Measurements from ENCODE around the gene RPUSD3.
"Not testable (repeated sequence)": the region's sequence is repeated elsewhere in the genome, so short reads cannot be mapped to it uniquely, and the experiment has no call there.

The RPUSD3 gene

GRCh38 chr3:9864200-9864927 lies 20.6 kb upstream of the RPUSD3 start:
- DNase-seq, result no peak

- DNase-seq, result no peak
These were observed 19.4 kb upstream of the RPUSD3 start for GRCh38 chr3:9863058-9863772.

GRCh38 chr3:9862391-9863057 lies 18.7 kb upstream of the RPUSD3 start:
- DNase-seq, result peak in 1 of 2 experiments; percentile 62

- no peak for DNase-seq
These were observed 17.9 kb upstream of the RPUSD3 start for GRCh38 chr3:9861626-9862130.

- no peak for DNase-seq
These were observed 17.4 kb upstream of the RPUSD3 start for GRCh38 chr3:9861201-9861600.

- DNase-seq, result no peak
These were observed 15.8 kb upstream of the RPUSD3 start for GRCh38 chr3:9859530-9860025.

GRCh38 chr3:9855594-9855993 lies 11.8 kb upstream of the RPUSD3 start:
- no peak for DNase-seq

GRCh38 chr3:9854291-9854940 lies 10.6 kb upstream of the RPUSD3 start:
- DNase-seq, result not testable (repeated sequence)

- DNase-seq, result no peak
These were observed 8.7 kb upstream of the RPUSD3 start for GRCh38 chr3:9852528-9852927.

GRCh38 chr3:9851926-9852325 lies 8.1 kb upstream of the RPUSD3 start:
- DNase-seq, result not testable (repeated sequence)

- DNase-seq, result not testable (repeated sequence)
These were observed 7.6 kb upstream of the RPUSD3 start for GRCh38 chr3:9851383-9851782.

GRCh38 chr3:9848860-9849259 lies 5.1 kb upstream of the RPUSD3 start:
- peak in 1 of 2 experiments; percentile 23 for DNase-seq

- not testable (repeated sequence) for DNase-seq
These were observed 4.1 kb upstream of the RPUSD3 start for GRCh38 chr3:9847870-9848269.

GRCh38 chr3:9846931-9847488 lies 3.2 kb upstream of the RPUSD3 start:
- DNase-seq, result no peak

GRCh38 chr3:9846231-9846630 lies 2.4 kb upstream of the RPUSD3 start:
- no peak for DNase-seq

- DNase-seq, result no peak
These were observed 2.8 kb downstream of the RPUSD3 start for GRCh38 chr3:9841015-9841414.

GRCh38 chr3:9838856-9839255 lies 5.0 kb downstream of the RPUSD3 start:
- DNase-seq, result no peak

- DNase-seq, result no peak
These were observed 5.9 kb downstream of the RPUSD3 start for GRCh38 chr3:9837701-9838582.

- DNase-seq, result no peak
These were observed 9.1 kb downstream of the RPUSD3 start for GRCh38 chr3:9834520-9835380.

- no peak for DNase-seq
These were observed 10.7 kb downstream of the RPUSD3 start for GRCh38 chr3:9833078-9833477.

- DNase-seq, result no peak
These were observed 12.6 kb downstream of the RPUSD3 start for GRCh38 chr3:9831253-9831652.
